Upper lobe of left lung (tissue), 4 donors: ENCODE data around the gene ECHDC3.
"Not testable (repeated sequence)": the region's sequence is repeated elsewhere in the genome, so short reads cannot be mapped to it uniquely, and the experiment has no call there.

ENCODE experiments used
- CTCF ChIP-seq, 6 experiments: fragments of 450-650 bp in 4 of 6; fragments of 200-600 bp in 2 of 6; sonication (generic) in 2 of 6; IDR thresholded peaks; one replicate each; pipeline ENCODE4 v1.5.1; 2016 to 2019; ENCODE audit warnings: antibody characterized with exemption in 6 of 6
- POLR2A ChIP-seq, 4 donors: fragments of 450-650 bp; IDR thresholded peaks; one replicate each; pipeline ENCODE4 v1.5.1; 2016 to 2017; ENCODE audit warnings: antibody characterized with exemption in 4 of 4, mild to moderate bottlenecking in 2 of 4

GRCh38 chr10:11708801-11709200 lies 33.4 kb upstream of the ECHDC3 start:
- not testable (repeated sequence) for TF ChIP-seq CTCF, POLR2A (IDR thresholded peaks at IDR 0.05)
